ENCODE data around the gene XPNPEP2.

DNA sequence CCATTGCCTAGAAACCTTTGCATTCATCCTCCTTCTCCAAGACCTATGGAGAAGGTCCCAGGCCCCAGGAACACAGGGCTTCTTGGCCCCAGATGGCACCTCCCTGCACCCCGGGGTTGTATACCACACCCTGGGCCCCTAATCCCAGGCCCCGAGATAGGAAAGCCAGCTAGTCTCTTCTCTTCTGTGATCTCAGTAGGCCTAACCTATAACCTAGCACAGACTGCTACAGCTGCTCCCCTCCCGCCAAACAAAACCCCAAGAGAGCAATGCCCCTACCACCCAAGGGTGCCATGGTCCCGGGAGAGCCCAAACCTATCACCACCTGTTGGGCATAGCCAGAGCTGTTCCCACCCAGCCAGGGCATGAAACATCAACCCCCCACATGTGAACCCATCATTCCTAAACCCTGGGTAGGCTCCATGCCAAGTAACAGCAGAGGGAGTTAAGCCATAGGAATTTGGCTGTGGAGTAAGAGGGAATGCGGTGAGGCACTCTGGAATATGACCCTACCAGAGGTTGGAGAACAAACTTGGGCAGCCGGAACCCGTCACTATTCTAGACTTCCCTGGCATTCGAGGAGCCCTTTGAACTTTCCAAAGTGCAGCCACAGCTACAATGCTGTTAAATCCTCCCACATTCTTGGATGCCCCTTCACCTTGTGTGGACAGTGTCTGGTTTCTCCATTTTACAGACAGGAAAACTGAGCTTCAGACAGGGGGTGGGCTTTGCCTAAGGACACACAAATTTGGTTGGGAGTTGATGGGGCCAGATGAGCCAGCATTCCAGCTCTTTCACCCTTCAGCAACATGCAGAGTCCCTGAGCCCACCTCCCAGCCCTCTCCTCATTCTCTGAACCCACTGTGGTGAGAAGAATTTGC lies 30.0 kb downstream of the XPNPEP2 start:
- TF ChIP-seq POLR2AphosphoS5 (IDR thresholded peaks at IDR 0.05; ENCODE audit: borderline replicate concordance, low read depth, low read length): no peak
- no peak for TF ChIP-seq EZH2 (IDR thresholded peaks at IDR 0.05)
- no peak for TF ChIP-seq FOXP2 (optimal IDR thresholded peaks at IDR 0.05; ENCODE audit: control extremely low read depth, extremely low read length, insufficient read depth)
